H1 (cell line): ENCODE data around the gene MORN2. TPM values are rescaled to one million over a fixed set of nuclear protein-coding genes. Genes with fewer than 3 reads are reported as not detected.

ENCODE experiments used
- CTCF ChIA-PET: fragments of 300-600 bp; sonication (Branson Sonifier 250); formaldehyde crosslinking; loops from one replicate; lab custom pipeline; 2021; ENCODE audit not compliant: partially characterized antibody; lab: Charles Lee
- POLR2A ChIA-PET: fragments of 300-600 bp; sonication (Branson Sonifier 250); formaldehyde crosslinking; loops from one replicate; lab custom pipeline; 2021; ENCODE audit warnings: inconsistent platforms; ENCODE audit not compliant: partially characterized antibody; lab: Charles Lee
- DNase-seq, 2 experiments: peaks; one replicate each; pipeline versions ENCODE4 v3.0.0 to v3.0.0-alpha.2; 2010 to 2022; ENCODE audit warnings: low spot score in 2 of 2, low read depth in 1 of 2, mixed read lengths in 1 of 2
- FAIRE-seq: peaks from 2 replicates; lab custom pipeline; 2011; peaks lifted over from hg19 to GRCh38; lab: Jason Lieb, UNC
- H2AFZ ChIP-seq: 2 replicates; pipeline ENCODE4 v1.8.1; 2012; ENCODE audit warnings: low read length, inconsistent platforms
- H2AK5ac ChIP-seq: 2 replicates; pipeline ENCODE4 v1.6.1; 2013; ENCODE audit warnings: low read depth, low read length
- H2BK120ac ChIP-seq: replicated peaks from 2 replicates; pipeline ENCODE3; 2013; ENCODE audit warnings: low read depth, low read length, inconsistent platforms
- H2BK12ac ChIP-seq: 2 replicates; pipeline ENCODE4 v1.6.1; 2013; ENCODE audit warnings: low read depth, low read length
- H2BK15ac ChIP-seq: 2 replicates; pipeline ENCODE4 v1.6.1; 2013; ENCODE audit warnings: low read length
- H2BK20ac ChIP-seq: 2 replicates; pipeline ENCODE4 v1.6.1; 2013; ENCODE audit warnings: low read length
- H2BK5ac ChIP-seq: 2 replicates; pipeline ENCODE4 v1.6.1; 2013; ENCODE audit warnings: low read depth, low read length
- H3K14ac ChIP-seq: 2 replicates; pipeline ENCODE4 v1.6.1; 2013; ENCODE audit warnings: inconsistent platforms; ENCODE audit not compliant: insufficient read length
- H3K18ac ChIP-seq: 2 replicates; pipeline ENCODE4 v1.6.1; 2013; ENCODE audit warnings: low read length; ENCODE audit errors: extremely low read depth
- H3K23ac ChIP-seq: 2 replicates; pipeline ENCODE4 v1.6.1; 2013; ENCODE audit warnings: inconsistent platforms; ENCODE audit not compliant: insufficient read length
- H3K23me2 ChIP-seq: 2 replicates; pipeline ENCODE4 v1.6.1; 2013; ENCODE audit warnings: low read depth, low read length
- H3K27ac ChIP-seq: 2 replicates; pipeline ENCODE4 v1.6.1; 2011; ENCODE audit warnings: low read depth, low read length, inconsistent platforms
- H3K27me3 ChIP-seq, 4 experiments: replicated peaks in 1 of 4; 1 replicate in 1 of 4; 2 replicates in 3 of 4; pipeline versions ENCODE4 v1.6.1 to v1.8.1; 2011 to 2013; ENCODE audit warnings: low read length in 3 of 4, mild to moderate bottlenecking in 3 of 4, inconsistent platforms in 2 of 4, mixed read lengths in 2 of 4, moderate library complexity in 1 of 4; ENCODE audit not compliant: control insufficient read depth in 3 of 4, insufficient read depth in 3 of 4; ENCODE audit errors: extremely low read depth in 1 of 4
- H3K36me3 ChIP-seq, 4 experiments: 2 replicates each; pipeline versions ENCODE4 v1.6.1 to v1.8.1; 2011 to 2013; ENCODE audit warnings: mild to moderate bottlenecking in 4 of 4, low read length in 3 of 4, moderate library complexity in 2 of 4, control low read depth in 1 of 4, inconsistent platforms in 1 of 4; ENCODE audit not compliant: insufficient read depth in 4 of 4, control insufficient read depth in 2 of 4
- H3K4ac ChIP-seq: replicated peaks from 2 replicates; pipeline ENCODE3; 2013; ENCODE audit warnings: low read length, low read depth, mixed read lengths, inconsistent platforms; ENCODE audit not compliant: insufficient read length
- H3K4me1 ChIP-seq, 4 experiments: replicated peaks in 1 of 4; 1 replicate in 1 of 4; 2 replicates in 3 of 4; pipeline versions ENCODE4 v1.6.1 to v1.8.1; 2011 to 2013; ENCODE audit warnings: low read length in 3 of 4, inconsistent platforms in 2 of 4, mixed read lengths in 1 of 4; ENCODE audit not compliant: insufficient read depth in 4 of 4, control insufficient read depth in 3 of 4
- H3K4me2 ChIP-seq, 2 experiments: 2 replicates each; pipeline versions ENCODE4 v1.6.1 to v1.8.1; 2011 to 2013; ENCODE audit warnings: low read depth in 2 of 2, low read length in 2 of 2, control low read depth in 1 of 2, inconsistent platforms in 1 of 2, mild to moderate bottlenecking in 1 of 2; ENCODE audit not compliant: insufficient read depth in 1 of 2
- H3K4me3 ChIP-seq, 4 experiments: fragments of 200-600, 300-600 bp in 1 of 4; sonication (generic), shearing (Covaris generic), sonication (Bioruptor Twin) in 1 of 4; 2 replicates each; pipeline versions ENCODE4 v1.5.1 to v1.8.1; 2011 to 2016; ENCODE audit warnings: low read length in 4 of 4, low read depth in 3 of 4, control low read depth in 2 of 4, inconsistent platforms in 2 of 4, mild to moderate bottlenecking in 2 of 4, mixed read lengths in 1 of 4, moderate library complexity in 1 of 4; ENCODE audit not compliant: insufficient read depth in 2 of 4; ENCODE audit errors: extremely low read depth in 1 of 4
- H3K56ac ChIP-seq: replicated peaks from 2 replicates; pipeline ENCODE3; 2013; ENCODE audit warnings: low read depth, mild to moderate bottlenecking, mixed read lengths, low read length, inconsistent platforms; ENCODE audit not compliant: insufficient read length
- H3K79me1 ChIP-seq: 2 replicates; pipeline ENCODE4 v1.6.1; 2013; ENCODE audit warnings: low read depth, low read length, control low read depth
- H3K79me2 ChIP-seq, 2 experiments: 2 replicates each; pipeline versions ENCODE4 v1.6.1 to v1.8.1; 2012 to 2013; ENCODE audit warnings: low read length in 2 of 2, mild to moderate bottlenecking in 2 of 2, inconsistent platforms in 1 of 2; ENCODE audit not compliant: insufficient read depth in 2 of 2, control insufficient read depth in 1 of 2
- H3K9ac ChIP-seq, 4 experiments: replicated peaks in 1 of 4; 1 replicate in 1 of 4; 2 replicates in 3 of 4; pipeline versions ENCODE4 v1.6.1 to v1.8.1; 2011 to 2013; ENCODE audit warnings: low read depth in 3 of 4, low read length in 3 of 4, control low read depth in 2 of 4, mild to moderate bottlenecking in 2 of 4, moderate library complexity in 2 of 4, inconsistent platforms in 1 of 4; ENCODE audit errors: extremely low read depth in 1 of 4
- H3K9me3 ChIP-seq, 2 experiments: 2 replicates each; pipeline versions ENCODE4 v1.6.1 to v1.8.1; 2012 to 2013; ENCODE audit warnings: mild to moderate bottlenecking in 2 of 2, moderate library complexity in 2 of 2, control low read depth in 1 of 2, inconsistent platforms in 1 of 2, low read depth in 1 of 2, low read length in 1 of 2, mixed read lengths in 1 of 2; ENCODE audit not compliant: insufficient read depth in 2 of 2
- H4K20me1 ChIP-seq, 2 experiments: replicated peaks in 1 of 2; 2 replicates each; pipeline versions ENCODE3 to v1.8.1; 2011 to 2013; ENCODE audit warnings: inconsistent platforms in 2 of 2, low read length in 2 of 2, mild to moderate bottlenecking in 1 of 2; ENCODE audit not compliant: insufficient read depth in 2 of 2, control insufficient read depth in 1 of 2
- H4K5ac ChIP-seq: 2 replicates; pipeline ENCODE4 v1.6.1; 2013; ENCODE audit warnings: low read length, low read depth, mixed read lengths, inconsistent platforms; ENCODE audit not compliant: insufficient read length
- H4K8ac ChIP-seq: 2 replicates; pipeline ENCODE4 v1.8.0; 2013; ENCODE audit warnings: mild to moderate bottlenecking, moderate library complexity, low read length, inconsistent platforms; ENCODE audit not compliant: insufficient read depth; ENCODE audit errors: extremely low read depth
- H4K91ac ChIP-seq: replicated peaks from 2 replicates; pipeline ENCODE3; 2013; ENCODE audit warnings: low read length, mixed read lengths, inconsistent platforms; ENCODE audit not compliant: insufficient read length
- JUND ChIP-seq: IDR thresholded peaks from 2 replicates; pipeline ENCODE4 v1.6.1; 2011; ENCODE audit warnings: mild to moderate bottlenecking, improper control_type of control experiment, low read length
- POU5F1 ChIP-seq: IDR thresholded peaks from 2 replicates; pipeline ENCODE4 v1.6.1; 2011; ENCODE audit warnings: low read depth, mild to moderate bottlenecking, low read length, moderate library complexity
- TAF1 ChIP-seq: IDR thresholded peaks from 2 replicates; pipeline ENCODE4 v1.6.1; 2011; ENCODE audit warnings: mild to moderate bottlenecking, low read depth, low read length
- WGBS, 2 experiments: shearing (Covaris generic) in 1 of 2; methylation state at CpG; one replicate each; pipeline versions ENCODE4 v1.1.6 to v1.1.7; 2013 to 2015; ENCODE audit warnings: low lambda C conversion rate in 2 of 2, mixed read lengths in 2 of 2, inconsistent platforms in 1 of 2, low coverage in 1 of 2, missing lambda C conversion rate in 1 of 2; ENCODE audit not compliant: insufficient replicate concordance in 2 of 2, insufficient coverage in 1 of 2, insufficient read length in 1 of 2; ENCODE audit errors: extremely low coverage in 1 of 2, missing lambda C conversion rate in 1 of 2; 5-methylcytosine and 5-hydroxymethylcytosine counted together
- polyA plus RNA-seq, 7 experiments: library from polyadenylated mRNA; depleted of rRNA in 3 of 7; stranded (reverse) in 5 of 7; unstranded in 2 of 7; fragments of >200 nt in 5 of 7; fragments of 200-250 nt in 2 of 7; gene quantifications; 1 replicate in 5 of 7; 2 replicates in 1 of 7; 4 replicates in 1 of 7; pipeline versions ENCODE4 v1.2.1 to v1.2.3, GENCODE V29; 2011 to 2013; ENCODE audit warnings: missing spikeins in 2 of 7, mixed read lengths in 2 of 7
- total RNA-seq: library from RNA; stranded (reverse); fragmentation: NEBNext Ultra II Directional; extraction: Animal tissue kit (Norgen Biotek cat#: 25700); gene quantifications from 2 replicates; pipeline ENCODE4 v1.2.1, GENCODE V29; 2021
- TF ChIP-seq, protein P1 (sequence below): IDR thresholded peaks from 2 replicates; pipeline ENCODE4 v1.6.1; 2012; ENCODE audit warnings: low read length, inconsistent platforms
- TF ChIP-seq, protein P2 (sequence below): IDR thresholded peaks from 2 replicates; pipeline ENCODE4 v1.6.1; 2012; ENCODE audit warnings: inconsistent platforms

The MORN2 gene
- total and polyA plus RNA-seq, 2 of the 8 experiments (the other 6 are each of a cell fraction or from before 2014, with no cell fraction given): 7.2 to 11.3 TPM

DNA sequence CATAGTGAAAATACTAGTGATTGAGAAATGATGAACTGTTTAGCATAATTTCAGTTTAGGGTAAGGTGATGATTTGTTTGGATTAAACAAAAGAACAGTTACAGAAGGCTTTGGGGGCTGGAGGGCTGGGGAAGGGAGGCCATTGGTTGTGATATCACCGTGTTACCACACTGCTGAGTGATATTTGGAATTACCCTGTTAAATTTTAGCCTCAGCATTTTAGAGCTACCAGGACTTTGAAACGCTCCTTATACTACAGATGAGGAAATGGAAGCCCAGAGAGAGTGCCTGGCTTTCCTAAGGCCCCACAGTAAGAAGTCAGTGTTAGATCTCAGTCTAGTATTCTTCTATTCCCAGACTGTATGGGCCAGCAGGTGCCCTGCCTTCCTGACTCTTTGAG lies 29.5 kb downstream of the MORN2 start:
- Histone ChIP-seq H4K91ac (no peak overlapping the region), H3K18ac (no peak overlapping the region), H3K4ac (no peak overlapping the region), H3K9ac (no peak overlapping the region), H4K5ac (no peak overlapping the region), H4K8ac (no peak overlapping the region), H3K4me2 (no peak overlapping the region), H3K4me1 (no peaks in the 10 kb centered on the region), H3K27me3 (no peaks in the 10 kb centered on the region), H2BK5ac (no peak overlapping the region), H3K23ac (no peak overlapping the region), H3K79me1 (no peaks in the 10 kb centered on the region), H2BK12ac (no peak overlapping the region), H2BK20ac (no peak overlapping the region), H2AFZ (no peak overlapping the region), H3K56ac (no peak overlapping the region), H3K4me3 (no peak overlapping the region), H3K9me3 (no peaks in the 10 kb centered on the region), H3K27ac (no peak overlapping the region), H3K23me2 (no peaks in the 10 kb centered on the region), H3K36me3 (no peaks in the 10 kb centered on the region), H2BK15ac (no peak overlapping the region), H2AK5ac (no peak overlapping the region), H3K79me2 (no peaks in the 10 kb centered on the region), H4K20me1 (no peaks in the 10 kb centered on the region), H2BK120ac (no peak overlapping the region), H3K14ac (no peak overlapping the region)
- no peak for FAIRE-seq
- ChIA-PET POLR2A (no interaction called here), CTCF (interaction anchor here (1.0 to 1.4 kb wide), 3 partner anchors 12 to 324 kb away, joined by 3 read pairs; no protein-coding TSS in a partner anchor)
- 96% methylated on average over 2 of the region's 2 CpGs; no CpG with 5 or more reads in 1 of the 2 experiments for WGBS, 2 experiments
- no peak for DNase-seq
- TF ChIP-seq JUND (no peak), TAF1 (no peak), POU5F1 (no peak)
- TF ChIP-seq, protein P1, sequence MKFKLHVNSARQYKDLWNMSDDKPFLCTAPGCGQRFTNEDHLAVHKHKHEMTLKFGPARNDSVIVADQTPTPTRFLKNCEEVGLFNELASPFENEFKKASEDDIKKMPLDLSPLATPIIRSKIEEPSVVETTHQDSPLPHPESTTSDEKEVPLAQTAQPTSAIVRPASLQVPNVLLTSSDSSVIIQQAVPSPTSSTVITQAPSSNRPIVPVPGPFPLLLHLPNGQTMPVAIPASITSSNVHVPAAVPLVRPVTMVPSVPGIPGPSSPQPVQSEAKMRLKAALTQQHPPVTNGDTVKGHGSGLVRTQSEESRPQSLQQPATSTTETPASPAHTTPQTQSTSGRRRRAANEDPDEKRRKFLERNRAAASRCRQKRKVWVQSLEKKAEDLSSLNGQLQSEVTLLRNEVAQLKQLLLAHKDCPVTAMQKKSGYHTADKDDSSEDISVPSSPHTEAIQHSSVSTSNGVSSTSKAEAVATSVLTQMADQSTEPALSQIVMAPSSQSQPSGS: no peak
- TF ChIP-seq, protein P2, sequence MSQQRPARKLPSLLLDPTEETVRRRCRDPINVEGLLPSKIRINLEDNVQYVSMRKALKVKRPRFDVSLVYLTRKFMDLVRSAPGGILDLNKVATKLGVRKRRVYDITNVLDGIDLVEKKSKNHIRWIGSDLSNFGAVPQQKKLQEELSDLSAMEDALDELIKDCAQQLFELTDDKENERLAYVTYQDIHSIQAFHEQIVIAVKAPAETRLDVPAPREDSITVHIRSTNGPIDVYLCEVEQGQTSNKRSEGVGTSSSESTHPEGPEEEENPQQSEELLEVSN: no peak
